Dermis blood vessel endothelial cell (primary cell): ENCODE data around the gene CHST15. TPM values are rescaled to one million over a fixed set of nuclear protein-coding genes. Genes with fewer than 3 reads are reported as not detected.
"Not testable (repeated sequence)": the region's sequence is repeated elsewhere in the genome, so short reads cannot be mapped to it uniquely, and the experiment has no call there.

Experiments used
- DNase-seq: peaks from one replicate; pipeline ENCODE4 v3.0.0; 2010
- total RNA-seq: library from RNA; depleted of rRNA; stranded (reverse); fragments of >200 nt; gene quantifications from 2 replicates; pipeline ENCODE4 v1.2.3, GENCODE V29; 2014

The CHST15 gene
- total RNA-seq, 1 donor from 2014 or later: 99.0 TPM

DNA sequence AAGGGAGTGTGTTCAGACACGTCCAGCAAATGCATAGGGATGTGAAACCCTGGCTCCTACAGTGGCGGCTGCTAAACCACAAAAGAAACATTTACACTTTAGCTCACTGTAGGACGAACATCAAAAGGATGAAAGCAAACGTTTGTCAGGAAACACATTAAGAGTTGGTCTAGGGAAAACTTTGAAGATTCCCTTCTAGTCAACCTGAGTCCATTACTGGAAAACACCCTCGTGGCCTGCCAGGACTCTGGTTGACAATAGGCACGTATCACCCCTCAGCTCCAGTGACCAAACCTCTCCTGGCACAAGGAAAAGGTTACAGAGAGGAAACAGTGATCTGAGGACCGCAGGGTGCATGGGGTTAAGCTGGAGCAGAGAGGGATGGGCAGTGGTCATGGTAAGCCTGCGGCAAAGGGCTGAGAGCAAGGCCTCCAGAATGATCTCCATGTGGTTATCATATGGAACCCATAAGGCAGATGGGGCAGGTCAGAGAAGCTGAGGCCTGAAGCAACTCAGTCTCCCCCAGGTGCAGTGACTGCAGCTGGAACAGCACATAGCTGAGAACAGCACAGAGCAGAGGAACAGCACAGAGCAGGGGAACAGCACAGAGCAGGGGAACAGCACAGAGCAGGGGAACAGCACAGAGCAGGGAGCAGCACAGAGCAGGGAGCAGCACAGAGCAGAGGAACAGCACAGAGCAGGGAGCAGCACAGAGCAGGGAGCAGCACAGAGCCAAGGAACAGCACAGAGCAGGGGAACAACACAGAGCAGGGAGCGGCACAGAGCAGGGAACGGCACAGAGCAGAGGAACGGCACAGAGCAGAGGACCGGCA is 49.9 kb downstream of the CHST15 start:
- DNase-seq: no peak

DNA sequence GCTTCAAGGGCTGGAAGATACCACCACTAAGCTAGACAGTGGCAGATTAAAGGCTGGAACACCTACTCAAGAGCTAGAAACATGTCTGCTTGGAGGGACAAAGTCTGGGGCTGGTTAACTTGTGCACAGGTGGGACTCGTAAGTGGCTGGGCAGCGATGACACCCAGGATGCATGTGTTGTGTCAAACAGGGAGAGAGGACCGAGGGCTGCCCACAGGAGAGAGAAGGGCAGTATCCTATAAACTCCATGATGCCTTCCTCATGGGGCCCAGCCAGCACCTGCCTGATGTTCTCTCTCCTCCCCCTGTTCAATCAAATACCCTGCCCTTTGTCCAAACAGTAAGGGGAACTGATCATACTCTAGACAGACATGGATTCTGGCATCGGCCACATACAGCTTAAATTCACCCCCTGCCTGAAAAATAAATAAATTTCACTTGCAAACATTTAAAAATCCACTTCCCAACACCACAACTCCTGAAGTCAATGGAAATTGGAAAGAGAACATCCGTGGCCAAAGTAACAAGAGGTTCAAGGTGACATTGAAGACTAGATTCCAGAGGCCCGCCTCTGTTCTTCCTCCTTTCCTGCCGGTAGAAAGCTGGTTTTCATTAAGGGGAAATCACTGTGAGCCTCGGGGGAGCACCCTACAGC is 50.6 kb downstream of the CHST15 start:
- DNase-seq: no peak

GRCh38 chr10:124041675-124042445 is 51.5 kb downstream of the CHST15 start:
- no peak for DNase-seq

DNA sequence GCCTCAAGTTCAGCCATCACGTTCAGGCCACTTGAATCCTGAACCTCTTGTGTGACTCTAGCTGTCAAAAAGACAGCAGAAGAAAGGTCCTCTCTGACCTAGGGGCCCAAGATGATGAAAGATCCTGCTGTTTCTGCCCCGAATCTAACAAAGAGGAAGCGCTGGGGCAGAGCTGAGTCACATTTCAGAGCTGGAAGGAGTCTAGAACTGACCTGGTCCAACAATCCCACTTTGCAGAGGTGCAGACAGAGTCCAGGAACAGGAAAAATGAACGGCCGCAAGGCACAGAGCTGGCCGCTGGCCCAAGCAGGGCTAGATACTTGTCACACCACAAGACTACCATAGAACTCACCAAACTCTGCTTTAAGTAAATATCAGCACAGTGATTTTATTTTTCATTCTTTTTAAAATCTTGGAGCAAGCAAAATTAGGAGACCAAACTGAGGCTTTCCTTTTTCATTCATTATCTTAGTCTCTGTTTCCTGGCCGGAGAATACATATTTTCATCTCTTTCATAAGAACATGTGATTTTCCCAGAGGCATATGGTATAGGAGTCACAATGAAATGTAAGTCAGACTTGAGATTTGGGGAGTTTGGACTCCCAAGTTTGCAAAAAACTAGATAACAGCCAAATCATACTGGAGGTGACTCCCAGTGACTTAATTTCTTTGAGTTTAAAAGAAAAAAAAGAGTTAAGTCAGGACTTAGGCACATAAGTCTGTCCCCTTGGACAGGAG is 52.8 kb downstream of the CHST15 start:
- DNase-seq: peak; percentile 36

DNA sequence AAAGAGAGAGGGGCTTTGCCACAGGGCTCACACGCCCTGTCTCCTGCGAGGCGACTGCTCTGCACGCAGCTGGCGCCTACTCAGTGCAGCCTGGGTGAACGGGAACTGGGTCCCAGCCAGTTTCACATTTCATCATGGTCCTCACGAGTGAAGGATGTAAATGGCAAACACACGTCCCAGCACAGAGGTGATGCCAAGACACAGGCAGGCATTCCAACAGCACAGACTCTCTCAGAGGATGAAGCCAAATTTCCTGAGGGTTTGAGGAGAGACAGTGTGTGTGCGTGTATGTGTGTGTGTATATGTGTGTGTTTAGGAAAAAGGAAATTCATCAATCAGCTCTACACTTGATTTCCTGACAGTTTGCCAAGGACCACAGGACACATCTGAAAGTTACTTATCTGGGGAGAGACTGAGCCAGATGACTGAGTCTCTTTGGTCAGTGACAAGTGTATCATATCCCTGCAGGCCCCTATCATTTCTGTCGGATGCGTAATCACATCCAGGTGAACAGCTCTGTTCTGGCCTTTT is 53.9 kb downstream of the CHST15 start:
- peak; percentile 91 for DNase-seq

GRCh38 chr10:124037784-124038183 is 55.6 kb downstream of the CHST15 start:
- no peak for DNase-seq

- DNase-seq: no peak
These were observed 56.1 kb downstream of the CHST15 start for GRCh38 chr10:124037286-124037685.

- DNase-seq: no peak
These were observed 56.7 kb downstream of the CHST15 start for GRCh38 chr10:124036746-124037145.

DNA sequence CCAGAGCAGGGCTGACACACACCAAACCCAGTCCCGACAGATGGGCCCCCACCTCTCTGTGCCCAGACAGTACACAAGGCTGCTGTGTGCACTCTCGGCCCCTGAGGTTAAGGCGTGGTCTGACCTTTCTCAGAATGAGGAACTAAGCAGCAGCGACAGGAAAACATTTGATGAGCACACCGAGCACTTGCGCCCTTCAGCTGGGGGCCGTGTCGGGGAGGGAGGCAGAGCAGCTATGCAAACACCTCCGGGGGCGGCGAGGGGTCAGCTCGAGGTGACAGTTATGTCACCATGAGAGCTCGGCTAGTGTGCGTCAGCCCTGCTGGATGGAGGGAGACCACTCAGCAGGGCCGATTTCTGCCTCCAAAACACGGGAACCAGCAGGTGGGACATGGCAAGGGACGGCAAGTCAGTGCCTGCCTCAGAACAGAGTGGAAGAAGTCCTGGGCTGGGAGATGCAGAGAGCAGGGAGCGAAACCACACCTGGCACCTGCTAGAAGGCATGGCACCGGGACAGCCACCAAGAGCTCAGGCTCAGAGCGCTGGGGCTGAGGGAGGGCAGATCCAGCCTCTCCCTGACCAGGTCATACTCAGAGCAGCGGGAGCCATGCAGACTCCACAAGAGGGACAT is 57.4 kb downstream of the CHST15 start:
- peak; percentile 16 for DNase-seq

DNA sequence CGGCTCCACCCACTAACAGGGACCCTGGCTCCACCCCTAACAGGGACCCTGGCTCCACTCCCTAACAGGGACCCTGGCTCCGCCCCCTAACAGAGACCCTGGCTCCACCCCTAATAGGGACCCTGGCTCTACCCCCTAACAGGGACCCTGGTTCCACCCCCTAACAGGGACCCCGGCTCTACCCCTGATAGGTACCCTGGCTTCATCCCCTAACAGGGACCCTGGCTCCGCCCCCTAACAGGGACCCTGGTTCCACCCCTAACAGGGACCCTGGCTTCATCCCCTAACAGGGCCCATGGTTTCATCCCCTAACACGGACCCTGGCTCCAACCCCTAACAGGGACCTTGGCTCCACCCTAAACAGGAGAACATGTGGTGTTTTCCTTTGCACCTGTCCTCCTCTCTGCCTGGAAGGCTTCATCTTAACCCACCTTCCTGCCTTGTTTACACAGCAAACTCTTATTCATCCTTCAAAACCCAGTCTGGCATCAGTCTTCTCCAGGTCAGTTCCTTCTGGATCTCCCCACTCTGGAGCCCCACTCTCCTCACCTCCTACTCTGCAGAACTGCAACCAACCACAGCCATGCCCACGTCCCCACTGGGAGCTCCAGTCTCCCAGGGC is 58.0 kb downstream of the CHST15 start:
- DNase-seq: no peak

- not testable (repeated sequence) for DNase-seq
These were observed 58.7 kb downstream of the CHST15 start for GRCh38 chr10:124034576-124035305.

- peak; percentile 31 for DNase-seq
These were observed 59.5 kb downstream of the CHST15 start for GRCh38 chr10:124033887-124034218.

- peak; percentile 35 for DNase-seq
These were observed 60.2 kb downstream of the CHST15 start for GRCh38 chr10:124032971-124033886.

GRCh38 chr10:124032087-124032935 is 61.1 kb downstream of the CHST15 start:
- no peak for DNase-seq

DNA sequence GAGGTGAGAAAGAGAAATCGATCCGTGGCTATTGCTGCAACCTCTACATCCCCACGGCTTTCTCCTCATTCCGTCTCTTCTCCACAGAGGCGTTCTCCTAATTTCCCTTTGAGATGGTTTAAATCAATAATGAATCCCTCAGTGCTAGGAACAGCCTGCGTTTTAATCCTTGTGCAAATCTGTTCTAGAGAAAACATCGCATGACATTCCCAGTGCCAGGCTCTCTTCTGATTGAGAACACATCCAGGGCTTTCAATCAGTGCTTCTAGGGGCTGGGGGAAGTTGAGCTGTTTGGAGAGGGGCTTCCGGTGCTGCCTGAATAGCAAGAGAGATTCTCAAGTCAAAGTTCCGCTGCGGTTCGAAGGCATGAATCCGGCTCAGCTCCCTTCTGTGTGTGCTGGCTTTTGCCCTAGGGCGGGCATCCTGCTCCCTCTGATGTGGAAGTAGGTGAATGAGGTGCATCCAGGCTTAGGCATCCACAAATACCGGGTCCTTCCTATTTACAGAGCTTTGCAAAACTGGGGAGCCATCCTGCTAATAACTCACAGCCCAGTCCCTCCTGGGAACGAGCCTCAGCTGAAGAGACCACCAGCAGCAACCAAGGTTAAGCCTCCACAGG is 62.8 kb downstream of the CHST15 start:
- DNase-seq: no peak

DNA sequence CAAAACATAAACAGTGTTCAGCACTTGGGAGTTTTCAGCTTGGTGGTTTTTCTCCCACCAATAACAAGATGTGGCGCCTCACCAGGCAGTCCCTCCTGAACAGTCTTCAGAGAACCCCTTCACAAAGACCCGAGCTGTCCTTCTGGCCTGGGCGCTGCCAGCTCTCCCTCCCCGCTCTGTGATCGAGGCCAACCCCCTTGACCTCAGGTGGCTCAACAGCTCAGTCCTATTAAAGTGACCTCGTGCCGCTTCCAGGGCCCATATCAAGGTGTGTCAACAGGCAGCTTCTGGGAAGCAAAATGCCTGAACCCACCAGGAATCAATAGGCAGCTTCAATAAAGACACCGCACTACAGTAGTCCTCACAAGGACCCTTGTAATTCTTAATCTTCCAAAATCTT is 63.3 kb downstream of the CHST15 start:
- DNase-seq: no peak

DNA sequence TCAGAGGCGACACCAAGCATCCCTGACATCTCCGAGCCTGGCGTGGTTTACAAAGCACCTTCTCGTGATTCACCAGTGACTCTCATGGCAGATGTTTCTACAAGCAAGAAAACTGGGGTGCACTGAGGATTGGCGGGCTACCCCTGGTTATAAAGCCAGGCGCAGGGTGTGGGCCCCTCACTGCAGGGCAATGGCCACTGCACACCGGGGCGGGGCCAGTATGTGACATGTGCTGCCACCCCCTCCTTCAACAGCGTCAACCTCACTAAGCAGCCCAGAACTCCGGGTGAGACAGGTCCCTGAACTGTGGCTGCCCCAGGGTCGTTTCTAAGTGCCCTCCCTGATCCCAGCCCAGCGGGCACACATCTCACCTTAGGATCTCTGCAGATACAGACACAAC is 63.8 kb downstream of the CHST15 start:
- no peak for DNase-seq
